ENCODE results near the gene ZNF865.
"Not testable (repeated sequence)": the region's sequence is repeated elsewhere in the genome, so short reads cannot be mapped to it uniquely, and the experiment has no call there.

The ZNF865 gene

DNA sequence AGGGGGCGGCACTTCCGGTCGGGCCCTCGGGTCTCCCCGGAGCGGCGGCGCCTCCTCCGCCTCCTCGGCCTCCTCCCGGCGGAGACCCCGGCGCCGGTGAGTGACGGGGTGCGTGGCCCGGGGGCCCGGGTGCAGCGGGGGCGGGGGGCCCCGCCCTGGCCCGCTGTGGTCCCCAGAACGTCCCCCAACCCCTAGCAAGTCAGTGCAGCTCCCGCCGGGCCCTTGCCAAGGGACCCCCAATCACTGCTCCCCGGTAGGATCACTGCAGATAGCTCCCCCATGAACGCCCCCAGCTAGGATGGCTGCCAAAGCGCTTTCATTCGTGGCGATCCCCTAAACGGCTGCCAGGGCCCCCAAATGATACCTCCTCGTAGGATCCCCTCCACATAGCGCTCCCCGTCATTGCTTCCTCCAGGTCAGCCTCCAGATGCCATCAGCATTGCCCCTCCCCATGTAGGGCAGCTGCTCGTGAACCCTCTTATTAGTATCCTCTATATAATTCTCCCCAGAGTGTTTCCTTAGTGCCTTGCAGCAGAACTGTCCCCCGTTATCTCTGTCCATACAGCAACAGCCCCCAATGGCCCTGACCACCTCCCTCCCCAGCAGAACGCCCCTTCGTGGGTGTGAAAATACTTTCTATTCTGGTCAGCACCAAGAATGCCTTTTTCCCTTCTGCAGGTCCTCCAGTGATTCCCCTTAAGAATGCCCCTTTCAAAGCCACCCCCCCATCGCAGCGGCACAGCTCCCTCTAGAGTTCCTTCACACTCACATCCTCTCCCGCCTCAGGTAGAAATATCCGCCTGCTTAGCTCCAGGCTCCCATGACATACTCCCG lies at the start of gene ZNF865:
Gene ZNF865 (plus strand): TSS at position 11 of the 834 bp plus-strand sequence. CDS start 7,972 bp downstream, outside the sequence.
- peak; percentile 84 for DNase-seq (ENCODE audit: low read depth)

GRCh38 chr19:55559684-55560083 lies 45.8 kb upstream of the ZNF865 start:
- no peak for DNase-seq (ENCODE audit: low read depth)

- DNase-seq (ENCODE audit: low read depth) = peak; percentile 97
These were observed 42.2 kb upstream of the ZNF865 start for GRCh38 chr19:55563261-55563690.

GRCh38 chr19:55566823-55567222 lies 38.6 kb upstream of the ZNF865 start:
- DNase-seq (ENCODE audit: low read depth) = no peak

- DNase-seq (ENCODE audit: low read depth) = no peak
These were observed 37.6 kb upstream of the ZNF865 start for GRCh38 chr19:55567708-55568328.

- not testable (repeated sequence) for DNase-seq (ENCODE audit: low read depth)
These were observed 36.0 kb upstream of the ZNF865 start for GRCh38 chr19:55569477-55569876.

DNA sequence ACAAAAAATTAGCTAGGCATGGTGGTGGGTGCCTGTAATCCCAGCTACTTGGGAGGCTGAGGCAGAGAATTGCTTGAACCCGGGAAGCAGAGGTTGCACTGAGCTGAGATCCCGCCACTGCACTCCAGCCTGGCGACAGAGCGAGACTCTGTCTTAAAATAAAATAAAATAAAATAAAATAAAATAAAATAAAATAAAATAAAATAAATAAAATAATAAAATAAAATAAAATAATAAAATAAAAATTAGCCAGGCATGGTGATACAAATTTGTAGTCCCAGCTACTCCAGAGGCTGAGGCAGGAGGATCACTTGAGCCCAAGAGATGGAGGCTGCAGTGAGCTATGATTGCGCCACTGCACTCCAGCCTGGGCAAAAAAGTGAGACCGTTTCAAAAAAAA lies 31.5 kb upstream of the ZNF865 start:
- DNase-seq (ENCODE audit: low read depth) = not testable (repeated sequence)

DNA sequence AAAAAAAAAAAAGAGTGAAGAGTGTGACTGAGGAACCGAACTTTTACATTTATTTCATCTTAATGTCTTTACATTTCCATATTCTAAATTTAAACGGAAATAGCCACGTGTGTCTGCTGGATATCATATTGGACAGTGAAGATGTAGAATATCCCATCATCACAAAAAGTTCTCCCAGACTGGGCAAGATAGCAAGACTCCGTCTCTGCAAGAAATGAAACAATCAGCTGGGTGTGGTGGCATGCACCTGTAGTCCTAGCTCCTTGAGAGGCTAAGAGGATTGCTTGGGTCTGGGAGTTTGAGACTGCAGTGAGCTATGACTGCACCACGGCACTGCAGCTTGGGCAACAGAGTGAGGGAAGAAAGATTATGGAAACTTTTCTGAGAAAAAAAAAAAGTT lies 28.7 kb upstream of the ZNF865 start:
- DNase-seq (ENCODE audit: low read depth) = no peak

GRCh38 chr19:55578031-55578760 lies 27.3 kb upstream of the ZNF865 start:
- DNase-seq (ENCODE audit: low read depth) = no peak

- DNase-seq (ENCODE audit: low read depth) = no peak
These were observed 26.4 kb upstream of the ZNF865 start for GRCh38 chr19:55578761-55579747.

- DNase-seq (ENCODE audit: low read depth) = no peak
These were observed 25.5 kb upstream of the ZNF865 start for GRCh38 chr19:55579766-55580621.

GRCh38 chr19:55580628-55581144 lies 24.8 kb upstream of the ZNF865 start, which contains the start of gene ZNF579:
ZNF579 (minus strand) TSS chr19:55580848; CDS start chr19:55579639, 1,209 bp downstream.
- peak; percentile 89 for DNase-seq (ENCODE audit: low read depth)

- no peak for DNase-seq (ENCODE audit: low read depth)
These were observed 24.2 kb upstream of the ZNF865 start for GRCh38 chr19:55581145-55581822.

GRCh38 chr19:55581823-55582223 lies 23.6 kb upstream of the ZNF865 start:
- DNase-seq (ENCODE audit: low read depth) = peak; percentile 56

GRCh38 chr19:55582284-55582683 lies 23.2 kb upstream of the ZNF865 start:
- DNase-seq (ENCODE audit: low read depth) = not testable (repeated sequence)

DNA sequence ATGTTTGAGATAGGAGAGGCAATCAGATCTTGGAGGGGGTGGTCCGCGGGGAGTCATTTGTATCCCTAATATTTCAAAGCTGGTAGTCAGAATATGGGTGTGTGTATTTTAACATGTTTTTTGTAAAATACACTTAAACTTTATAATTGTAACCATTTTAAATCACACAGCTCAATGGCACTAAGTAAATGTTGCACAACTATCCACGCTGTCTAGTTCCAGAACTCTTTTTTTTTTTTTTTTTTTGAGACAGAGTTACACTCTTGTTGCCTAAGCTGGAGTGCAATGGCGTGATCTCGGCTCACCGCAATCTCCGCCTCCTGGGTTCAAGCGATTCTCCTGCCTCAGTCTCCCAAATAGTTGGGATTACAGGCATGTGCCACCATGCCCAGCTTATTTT lies 21.6 kb upstream of the ZNF865 start:
- not testable (repeated sequence) for DNase-seq (ENCODE audit: low read depth)

DNA sequence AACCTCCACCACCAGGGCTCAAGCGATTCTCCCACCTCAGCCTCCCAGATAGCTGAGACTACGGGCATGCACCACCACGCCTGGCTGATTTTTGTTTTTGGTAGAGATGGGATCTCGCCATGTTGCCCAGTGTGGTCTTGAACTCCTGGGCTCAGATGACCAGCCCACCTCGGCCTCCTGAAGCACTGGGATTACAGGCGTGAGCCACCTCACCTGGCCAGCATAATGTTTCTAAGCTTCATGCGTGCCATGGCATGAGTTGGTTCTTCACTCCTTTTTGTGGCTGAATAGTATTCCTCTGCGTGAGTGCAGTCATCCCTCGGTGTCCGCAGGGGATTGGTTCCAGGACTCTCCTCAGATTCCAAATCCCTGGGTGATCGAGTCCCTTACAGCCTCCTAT lies 20.6 kb upstream of the ZNF865 start:
- no peak for DNase-seq (ENCODE audit: low read depth)

DNA sequence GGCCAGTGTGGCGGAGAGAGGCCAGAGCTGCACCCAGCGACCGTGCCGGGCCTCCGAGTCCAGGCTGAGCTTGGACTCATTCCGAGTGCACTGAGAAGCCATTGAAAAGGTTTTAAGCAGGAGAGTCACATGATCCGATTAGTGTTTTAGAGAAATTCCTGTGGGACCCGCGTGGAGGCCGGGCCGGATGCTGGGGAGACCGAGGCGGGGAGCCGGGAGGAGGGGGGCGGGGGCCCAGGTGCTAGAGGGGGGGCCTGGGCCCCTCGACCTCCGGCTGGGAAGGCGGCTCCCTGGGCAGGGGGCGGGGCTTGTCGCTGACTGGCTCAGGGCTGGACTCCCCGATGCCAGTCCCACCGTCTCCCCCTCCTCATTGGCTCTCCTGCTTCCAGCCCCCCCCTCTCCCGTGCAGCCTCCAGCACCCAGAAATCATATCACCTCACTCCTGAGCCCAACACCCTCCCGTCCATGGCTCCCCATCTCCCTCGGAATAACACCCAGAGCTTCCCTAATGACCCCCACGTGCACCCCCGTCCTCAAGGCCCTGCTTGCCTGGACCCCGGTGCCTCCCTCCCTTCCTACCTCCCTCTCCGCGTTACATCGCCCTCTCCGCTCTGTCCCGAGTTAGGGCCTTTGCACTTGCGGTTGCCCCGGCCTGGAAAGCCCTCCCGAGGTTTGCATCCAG lies 19.6 kb upstream of the ZNF865 start:
- peak; percentile 82 for DNase-seq (ENCODE audit: low read depth)

Data from amniotic epithelial cell (primary cell).